NOMO-1 treated with DMSO at 0.1 percent for 48 hours (cell line): ENCODE measurements around the gene IGF1R.

Source experiments
- DNase-seq: peaks from one replicate; lab custom pipeline; 2025; ENCODE audit not compliant: unreplicated experiment; lab: John Stamatoyannopoulos, UW

Gene IGF1R

DNA sequence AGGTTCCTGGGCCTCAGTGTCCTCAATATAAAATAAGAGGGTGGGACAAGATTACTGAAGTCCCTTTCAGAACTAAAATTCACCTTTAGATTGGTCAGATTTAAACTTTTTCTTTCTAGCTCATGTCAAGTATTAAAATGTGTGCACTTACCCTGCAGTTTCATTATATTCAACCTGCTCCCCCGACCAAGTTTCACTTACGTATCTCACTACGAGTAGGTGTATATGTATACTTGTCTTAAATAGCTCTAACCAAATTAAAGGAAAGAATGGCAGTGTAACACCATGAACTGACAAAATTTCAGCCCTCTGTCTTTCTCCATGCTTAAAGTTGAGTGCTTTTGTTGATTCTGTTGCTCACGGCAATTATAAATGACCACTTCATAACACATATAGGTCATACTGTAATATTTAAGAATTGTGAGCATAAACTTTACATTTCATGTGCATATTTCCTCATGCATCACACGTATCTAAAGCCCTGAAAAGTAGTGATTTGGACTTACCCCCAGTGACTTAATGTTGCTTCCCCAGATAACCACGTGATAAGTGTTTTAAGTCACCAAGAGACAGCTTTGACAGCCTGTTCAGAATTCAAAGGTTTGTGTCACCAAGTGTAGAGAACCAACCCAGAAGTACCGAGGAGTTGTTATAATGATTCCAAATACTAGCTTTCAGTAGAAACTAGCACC is 289.2 kb downstream of the IGF1R start:
- DNase-seq = no peak

DNA sequence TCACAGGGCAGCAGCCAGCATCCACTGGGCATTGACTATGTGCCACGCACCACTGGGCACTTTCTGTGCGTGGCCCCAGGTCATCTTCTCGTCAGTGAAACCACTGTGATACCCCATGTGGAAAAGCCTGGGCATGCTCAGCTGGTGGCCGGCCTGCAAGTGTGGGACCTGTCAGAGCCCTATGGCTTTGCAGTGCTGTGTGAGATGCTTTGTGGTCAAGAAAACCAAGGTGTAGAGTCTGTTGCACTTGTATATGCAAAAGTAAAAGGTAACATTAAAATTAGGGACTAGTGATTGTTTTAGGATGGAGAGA is 289.7 kb downstream of the IGF1R start:
- no peak for DNase-seq

DNA sequence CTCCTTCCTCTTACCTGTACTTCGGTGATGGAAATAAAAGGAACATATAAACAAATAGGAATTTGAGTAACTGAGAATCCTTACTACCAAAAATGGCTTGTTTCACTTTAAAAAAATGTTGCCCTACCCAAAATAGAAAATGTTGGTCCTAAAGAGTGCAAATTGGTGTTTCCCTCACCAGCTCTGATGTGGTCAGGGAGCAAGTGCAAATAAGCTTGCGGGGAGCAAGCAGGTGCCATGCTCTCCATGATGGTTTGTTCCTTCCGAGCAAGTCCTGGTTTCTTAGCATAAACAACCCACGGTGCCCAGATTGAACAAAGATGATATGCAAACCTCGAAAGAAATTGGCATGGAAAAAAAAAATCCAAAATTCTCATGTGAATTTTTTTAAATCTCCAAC is 290.5 kb downstream of the IGF1R start:
- no peak for DNase-seq

DNA sequence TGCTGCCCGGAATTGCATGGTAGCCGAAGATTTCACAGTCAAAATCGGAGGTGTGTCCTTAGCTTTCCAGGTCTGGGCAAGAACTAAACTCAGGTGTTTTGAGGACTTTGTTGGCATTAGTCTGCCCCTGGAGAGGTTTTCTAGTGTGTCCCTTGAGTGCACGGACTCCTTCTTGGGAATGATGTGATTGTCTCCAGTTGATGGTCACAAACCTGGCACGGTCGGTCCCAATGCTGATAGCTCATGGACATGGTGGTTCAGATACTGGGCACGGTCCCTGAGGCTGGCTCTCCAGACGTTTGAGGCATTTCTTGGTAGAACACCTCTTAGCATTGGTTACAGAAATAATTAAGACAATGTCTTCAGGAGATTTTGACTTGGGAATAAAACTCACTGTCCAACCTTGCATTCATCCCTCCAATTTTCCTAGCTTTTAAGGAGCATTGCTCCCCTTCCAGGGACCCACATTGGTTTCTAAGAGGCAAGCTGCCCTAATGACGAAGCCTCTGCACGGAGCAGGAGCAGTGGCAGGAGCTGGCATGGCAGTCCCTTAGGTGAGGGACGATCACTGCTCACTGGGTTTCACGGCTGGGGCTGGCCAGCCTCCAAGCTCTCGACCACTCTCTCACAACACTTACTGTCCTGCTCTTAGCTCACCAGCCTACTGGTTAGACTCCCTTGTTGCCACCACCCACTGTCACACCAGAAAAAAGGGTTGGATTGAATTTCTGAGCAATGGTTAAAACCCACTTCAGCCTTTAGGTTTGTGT is 291.2 kb downstream of the IGF1R start:
- no peak for DNase-seq

DNA sequence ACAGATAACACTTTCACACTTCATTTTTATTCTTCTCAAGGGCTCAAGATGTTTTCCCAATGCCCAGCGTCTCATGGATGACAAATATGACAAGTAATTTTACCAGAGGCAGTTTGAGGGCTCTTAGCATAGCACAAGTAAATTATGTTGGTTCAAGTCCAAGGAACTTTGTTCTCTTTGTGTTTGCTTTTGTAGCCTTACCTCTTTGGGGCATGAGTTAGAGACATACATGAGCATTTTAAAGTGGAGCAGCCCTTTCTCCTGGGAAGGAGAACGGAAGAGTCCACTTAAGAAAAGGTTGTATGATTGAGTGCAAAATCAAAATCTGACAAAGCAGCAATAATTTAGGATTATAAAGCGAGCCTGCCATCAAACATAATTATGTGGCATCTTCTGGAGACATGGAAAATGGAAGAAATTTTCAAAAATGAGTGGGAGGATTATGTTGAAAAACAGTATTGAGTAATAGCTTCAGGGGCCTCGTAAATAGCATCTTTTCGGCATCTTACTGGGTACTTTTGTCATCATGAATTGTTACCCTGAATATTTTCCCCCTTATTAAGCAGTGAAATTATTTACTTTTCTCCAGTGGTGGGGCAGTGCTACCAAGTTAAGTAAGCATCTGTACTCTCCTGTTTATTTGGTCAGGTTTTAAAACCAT is 293.4 kb downstream of the IGF1R start:
- no peak for DNase-seq

DNA sequence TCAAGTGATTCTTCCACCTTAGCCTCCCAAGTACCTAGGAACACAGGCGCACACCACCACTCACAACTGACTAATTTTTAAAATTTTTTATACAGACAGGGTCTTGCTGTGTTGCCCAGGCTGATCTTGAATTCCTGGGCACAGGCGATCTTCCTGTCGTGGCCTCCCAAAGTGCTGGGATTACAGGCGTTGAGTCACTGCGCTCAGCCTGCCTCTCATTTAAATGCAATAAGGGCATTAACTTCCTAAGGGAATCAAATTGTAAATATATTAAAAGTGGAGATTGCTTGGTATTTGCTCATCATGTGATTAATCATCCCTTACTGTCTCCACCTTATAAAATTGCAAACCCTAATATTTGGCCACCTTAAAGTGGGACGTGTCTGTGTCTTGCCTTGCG is 294.1 kb downstream of the IGF1R start:
- DNase-seq = no peak

DNA sequence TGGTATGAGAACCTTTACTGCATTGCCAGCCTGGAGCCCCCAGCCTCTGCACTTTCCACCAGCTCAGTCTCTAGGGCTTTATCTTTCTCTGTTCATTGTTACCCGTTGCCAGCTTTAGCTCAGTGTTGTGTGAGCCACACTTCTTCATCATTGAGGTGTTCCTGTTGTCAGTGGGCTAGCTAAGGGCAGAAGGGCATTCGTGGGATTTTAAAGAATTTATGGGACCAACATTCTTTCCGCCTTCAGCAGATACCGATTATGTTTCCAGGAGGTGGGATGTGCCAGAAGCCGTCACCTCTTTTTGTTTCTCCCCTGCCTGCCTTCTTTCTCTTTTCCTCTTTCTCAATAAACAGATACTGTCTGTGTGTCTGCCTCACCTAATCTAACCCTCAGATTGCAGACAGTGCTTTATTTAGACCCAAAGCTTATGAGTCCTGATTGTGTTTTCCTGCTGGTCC is 294.7 kb downstream of the IGF1R start:
- no peak for DNase-seq

DNA sequence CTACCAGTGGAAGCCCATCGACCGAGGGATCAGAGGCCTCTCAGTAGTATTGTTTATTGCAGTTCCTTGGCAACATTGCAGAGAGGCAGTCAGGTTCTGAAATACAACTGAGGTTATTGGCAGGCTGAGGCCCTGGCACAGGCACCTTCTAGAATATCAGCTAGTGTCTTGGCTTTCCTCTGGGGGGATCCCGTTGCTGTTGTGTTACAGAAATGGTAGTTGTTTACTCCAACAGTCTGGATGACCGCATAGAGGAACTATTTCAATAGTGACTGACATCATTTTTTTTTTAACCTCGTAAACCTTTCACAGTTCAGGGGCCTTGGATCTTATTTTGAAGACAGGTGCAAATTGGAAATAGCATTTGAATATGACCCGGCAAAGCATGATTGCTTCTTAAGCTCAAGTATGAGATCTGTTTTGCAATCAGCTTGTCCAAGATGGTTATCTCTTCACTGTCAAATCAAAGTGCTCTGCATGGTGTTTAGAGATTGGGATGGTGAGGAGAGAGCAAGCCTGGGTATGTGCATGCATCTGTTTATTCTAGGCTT is 295.3 kb downstream of the IGF1R start:
- DNase-seq = no peak

DNA sequence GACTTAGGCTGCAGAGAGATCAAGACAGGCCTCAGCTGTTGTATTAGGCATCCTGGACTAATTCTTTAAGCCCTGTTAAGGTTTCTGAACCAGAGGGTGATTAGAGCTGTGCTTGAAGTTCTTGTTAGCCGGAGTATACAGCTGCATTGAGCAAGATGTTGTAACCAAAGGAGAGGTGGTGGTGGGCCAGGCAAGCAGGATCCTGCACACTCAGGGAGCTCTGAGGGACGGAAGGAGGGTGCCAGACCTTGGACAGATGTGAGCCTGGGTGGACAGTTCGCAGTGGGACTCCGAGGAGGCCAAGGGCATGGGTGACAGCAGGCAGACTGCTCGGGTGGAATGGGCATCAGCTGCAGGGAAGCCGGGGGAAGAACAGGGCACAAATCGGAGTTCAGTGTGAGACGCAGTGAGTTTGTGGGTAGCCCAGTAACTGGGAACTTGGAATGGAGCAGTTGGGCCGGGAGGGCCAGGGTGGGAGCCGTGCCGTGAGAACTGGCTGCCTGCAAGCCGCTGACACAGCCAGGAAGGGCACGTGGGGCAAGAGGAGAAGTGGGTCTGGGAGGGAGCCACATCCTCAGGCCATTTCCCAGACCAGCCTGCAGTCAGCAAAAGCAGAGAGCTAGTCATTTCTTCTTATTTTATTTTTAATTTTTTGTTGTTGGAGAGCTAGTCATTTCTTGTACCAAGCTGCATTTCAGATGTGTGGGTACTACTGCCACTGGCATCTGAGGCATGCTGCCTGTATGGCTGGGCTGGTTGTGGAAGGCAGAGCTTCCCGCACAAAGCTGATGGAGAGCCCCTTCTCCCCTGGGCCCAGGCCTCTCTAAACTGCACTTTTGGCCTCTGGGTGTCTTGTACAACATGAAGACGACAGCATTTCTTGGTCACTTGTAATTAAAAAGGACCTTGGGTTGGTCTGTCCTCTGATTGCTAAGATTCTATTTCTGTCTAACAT is 298.2 kb downstream of the IGF1R start:
- no peak for DNase-seq

DNA sequence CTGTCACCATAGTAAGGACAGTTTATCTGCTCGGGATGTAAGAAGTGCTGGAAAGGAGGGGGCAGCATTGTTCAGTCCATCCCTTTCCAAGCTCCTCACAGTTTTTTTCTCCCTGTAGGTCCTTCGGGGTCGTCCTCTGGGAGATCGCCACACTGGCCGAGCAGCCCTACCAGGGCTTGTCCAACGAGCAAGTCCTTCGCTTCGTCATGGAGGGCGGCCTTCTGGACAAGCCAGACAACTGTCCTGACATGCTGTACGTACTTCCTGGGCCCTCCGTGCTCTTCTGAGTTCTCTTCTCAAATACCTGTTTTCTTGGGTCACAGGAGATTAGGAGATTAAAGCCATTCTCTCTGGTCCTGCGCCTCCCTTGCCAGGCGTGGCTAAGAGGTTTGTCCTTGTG is 300.1 kb downstream of the IGF1R start:
- DNase-seq = no peak

DNA sequence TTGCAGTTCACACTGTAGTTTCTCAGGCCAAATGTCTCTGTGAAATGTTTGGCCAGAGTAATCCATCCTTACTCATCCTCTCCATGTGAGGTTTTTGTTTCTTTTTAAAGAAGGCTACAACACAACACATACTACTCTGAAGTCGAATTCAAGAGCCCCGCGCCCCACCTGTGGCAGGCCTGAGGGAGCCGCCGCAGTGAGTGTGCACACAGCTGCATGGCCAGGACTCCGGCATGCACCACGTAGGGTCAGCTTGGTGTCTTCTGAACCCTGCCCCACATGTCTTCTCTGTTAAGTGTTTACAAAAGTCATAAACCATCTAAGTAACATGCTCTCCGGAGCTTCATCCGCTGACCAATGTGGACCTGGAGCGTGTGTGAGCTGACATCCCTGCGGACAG is 300.6 kb downstream of the IGF1R start:
- no peak for DNase-seq

DNA sequence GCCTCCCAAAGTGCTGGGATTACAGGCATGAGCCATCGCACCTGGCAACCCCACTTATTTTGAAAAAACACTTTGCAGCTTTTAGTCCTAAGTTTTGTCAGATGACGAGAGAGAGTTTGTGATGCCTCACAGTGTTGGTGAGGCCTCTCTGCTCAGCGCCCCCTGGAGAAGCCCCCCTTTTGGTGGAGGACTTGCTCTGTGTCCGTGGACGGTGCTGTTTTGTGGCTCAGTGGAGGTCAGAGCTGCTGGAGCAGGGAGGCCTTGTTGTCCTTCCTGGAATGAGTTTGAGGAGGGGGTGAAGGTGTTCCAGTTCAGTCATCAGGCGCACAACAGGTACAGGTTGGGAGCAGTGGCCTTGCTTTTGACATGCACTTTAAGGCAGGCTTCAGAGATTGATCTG is 301.3 kb downstream of the IGF1R start:
- DNase-seq = no peak

DNA sequence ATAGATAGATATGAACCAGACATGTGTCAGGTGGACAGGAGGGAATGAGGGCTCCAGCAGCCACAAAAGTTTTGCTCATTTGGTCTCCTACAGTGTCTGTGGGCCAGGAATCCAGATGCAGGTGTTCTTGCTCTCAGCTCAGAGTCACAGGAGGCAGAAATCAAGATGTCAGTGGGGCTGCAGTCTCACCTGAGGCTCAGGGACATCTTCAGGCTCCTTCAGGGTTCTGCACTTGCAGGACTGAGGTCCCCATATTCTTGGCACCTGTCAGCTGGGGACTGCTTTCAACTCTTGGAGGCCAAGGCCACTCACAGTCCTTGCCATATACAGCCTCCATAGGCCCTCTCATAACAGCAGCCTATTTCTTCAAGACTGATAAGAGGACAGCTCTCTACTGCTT is 301.9 kb downstream of the IGF1R start:
- DNase-seq = no peak

DNA sequence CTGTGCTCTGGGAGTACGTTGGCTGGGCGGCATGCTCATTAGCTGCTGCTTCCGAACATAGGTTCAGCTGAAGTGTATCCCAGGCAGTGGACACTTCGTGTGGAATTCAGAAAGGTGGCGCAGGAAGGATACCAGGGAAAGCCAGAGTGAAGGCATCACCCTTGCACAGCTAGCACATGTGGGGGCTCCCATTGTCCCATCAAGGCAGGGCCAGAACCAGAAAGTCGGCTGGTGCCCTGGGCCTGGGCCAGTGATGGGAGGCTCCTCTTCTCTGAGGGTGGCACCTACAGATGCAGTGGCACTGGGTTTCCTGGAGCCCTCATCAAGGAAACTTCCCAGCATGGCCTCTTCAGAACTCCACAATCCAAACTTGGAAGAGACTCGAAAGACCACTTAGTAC is 302.7 kb downstream of the IGF1R start:
- DNase-seq = no peak

DNA sequence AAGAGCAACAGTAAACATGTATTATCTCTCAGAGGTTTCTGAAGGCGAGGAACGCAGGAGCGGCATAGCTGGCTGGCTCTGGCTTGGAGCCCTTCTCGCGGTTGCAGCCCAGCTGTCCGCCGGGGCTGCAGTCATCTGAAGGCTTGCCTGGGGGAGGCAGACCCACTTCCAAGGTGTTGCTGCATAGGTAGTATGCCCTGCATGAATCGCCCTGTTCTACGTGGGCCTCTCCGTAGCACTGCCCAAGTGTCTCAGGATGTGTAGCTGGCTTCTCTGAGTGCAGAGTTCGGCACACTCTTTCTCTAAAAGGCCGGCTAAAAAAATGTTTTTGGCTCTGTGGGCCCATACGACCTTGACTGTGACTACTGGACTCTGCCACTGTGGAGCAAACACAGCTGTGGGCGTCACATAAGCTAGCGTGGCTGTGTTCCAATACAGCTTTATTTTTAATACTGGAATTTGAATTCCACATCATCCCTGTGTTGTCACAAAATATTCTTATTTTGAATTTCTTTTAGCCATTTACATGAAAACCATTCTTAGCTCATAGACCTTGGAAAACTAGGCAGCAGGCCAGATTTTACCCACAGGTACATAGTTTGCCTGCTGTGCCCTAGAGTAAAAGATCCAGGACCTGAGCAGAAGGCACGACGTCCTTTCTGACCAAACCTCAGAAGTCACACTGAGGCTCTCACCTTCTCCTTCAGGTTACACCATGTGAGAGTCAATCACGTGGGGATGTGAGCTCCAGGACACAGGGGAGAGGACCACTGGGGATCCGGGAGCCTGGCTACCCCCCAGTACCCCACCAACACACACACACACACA is 303.4 kb downstream of the IGF1R start:
- no peak for DNase-seq

DNA sequence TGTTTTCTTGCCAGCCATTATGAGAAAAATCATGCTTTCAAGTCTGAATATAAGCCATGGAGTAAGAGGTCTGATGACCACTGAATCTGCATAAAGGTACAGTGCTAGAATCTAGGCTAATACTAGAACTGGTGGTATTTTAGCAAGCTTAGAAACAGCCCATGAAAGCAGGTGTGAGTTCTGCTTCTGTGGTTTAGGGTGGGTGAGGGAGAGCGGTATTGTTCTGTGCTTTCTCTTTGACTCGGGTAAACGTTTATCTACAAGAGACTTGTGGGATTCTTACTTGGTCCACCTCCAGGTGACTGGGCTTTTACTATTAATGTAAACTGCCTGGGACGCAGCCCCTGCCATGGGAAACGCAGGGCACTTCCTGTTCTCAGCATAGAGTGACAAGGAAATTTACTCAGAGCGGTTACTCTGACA is 304.1 kb downstream of the IGF1R start:
- DNase-seq = no peak

DNA sequence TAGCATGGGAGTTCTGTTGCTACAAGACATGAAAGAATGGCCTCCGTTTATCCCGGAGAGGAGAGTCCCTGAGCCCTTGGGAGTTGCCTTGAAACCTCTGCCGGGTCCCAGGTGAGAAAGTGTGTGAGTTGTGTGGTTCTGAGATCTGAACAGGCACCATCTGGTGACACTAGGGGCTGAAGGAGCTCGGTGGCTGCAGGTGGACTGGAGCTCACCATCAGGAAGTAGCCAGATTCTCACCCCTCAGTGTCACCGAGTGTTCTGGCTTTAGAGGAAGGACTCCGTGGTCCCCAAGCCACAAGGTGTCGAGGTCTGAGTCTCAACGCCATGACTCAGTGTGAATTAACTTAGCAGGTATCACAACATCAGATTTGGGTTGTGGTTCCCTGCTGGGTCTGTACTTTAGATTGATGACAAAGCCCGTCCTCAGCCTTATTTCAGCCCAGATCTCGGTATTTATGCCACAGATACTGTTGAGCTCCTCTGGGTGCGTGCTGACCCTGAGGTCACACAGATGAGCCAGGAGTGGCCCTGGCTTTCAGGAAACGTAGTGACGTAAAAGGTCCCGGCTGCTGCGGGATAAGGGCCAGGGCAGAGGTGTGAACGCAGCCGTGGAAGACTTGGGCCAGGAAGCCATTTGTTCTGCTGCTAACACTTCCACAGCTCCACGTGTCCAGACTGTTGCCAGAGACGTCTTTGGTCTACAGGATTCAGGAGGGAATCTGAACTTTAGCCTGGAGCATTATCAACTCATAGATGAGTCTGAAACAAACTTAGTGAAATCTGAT is 304.9 kb downstream of the IGF1R start:
- no peak for DNase-seq

DNA sequence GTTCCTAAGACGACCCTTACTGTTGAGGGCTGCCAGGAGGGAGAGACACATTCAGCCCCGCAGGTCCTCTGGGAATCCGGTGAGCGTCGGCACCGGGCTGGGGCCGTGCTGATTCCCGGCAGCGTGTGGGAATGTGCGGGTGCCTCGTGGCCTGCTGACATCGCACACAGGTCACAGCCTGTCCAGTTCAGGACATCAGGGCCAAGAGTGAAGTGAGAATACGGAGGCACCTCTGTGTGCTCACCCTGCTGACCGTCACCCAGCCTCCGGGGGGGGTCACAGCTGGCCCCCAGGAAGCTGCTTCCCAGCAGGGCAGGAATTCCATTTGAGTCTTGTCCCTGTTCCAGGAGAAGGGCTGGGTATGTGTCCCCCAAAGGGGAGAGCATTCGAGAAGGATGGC is 305.6 kb downstream of the IGF1R start:
- DNase-seq = no peak

DNA sequence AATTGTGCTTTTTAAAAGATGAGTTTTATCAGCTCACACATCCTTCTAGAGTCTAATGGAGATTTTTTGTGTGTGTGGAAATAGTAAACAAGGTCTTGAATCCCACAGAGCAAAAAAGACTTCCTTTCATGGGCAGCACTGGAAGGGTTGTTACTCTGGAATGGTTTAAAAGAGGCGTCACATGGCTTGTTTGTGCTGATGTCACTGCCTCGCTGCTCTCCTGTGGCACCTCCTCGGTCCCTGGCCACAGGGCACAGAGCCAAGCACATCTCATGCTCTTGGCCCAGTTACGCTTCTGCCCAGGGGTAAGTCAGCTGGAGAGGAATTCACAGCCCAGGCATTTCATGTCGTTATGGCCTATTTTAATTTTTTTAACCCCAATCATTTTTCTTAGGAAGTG is 306.1 kb downstream of the IGF1R start:
- no peak for DNase-seq
